ENCODE results near the gene ACSL6.
A peak's percentile ranks its signal among the peaks of the same experiment; 100 is the strongest.
"Not testable (repeated sequence)": the region's sequence is repeated elsewhere in the genome, so short reads cannot be mapped to it uniquely, and the experiment has no call there.

ACSL6 gene

DNA sequence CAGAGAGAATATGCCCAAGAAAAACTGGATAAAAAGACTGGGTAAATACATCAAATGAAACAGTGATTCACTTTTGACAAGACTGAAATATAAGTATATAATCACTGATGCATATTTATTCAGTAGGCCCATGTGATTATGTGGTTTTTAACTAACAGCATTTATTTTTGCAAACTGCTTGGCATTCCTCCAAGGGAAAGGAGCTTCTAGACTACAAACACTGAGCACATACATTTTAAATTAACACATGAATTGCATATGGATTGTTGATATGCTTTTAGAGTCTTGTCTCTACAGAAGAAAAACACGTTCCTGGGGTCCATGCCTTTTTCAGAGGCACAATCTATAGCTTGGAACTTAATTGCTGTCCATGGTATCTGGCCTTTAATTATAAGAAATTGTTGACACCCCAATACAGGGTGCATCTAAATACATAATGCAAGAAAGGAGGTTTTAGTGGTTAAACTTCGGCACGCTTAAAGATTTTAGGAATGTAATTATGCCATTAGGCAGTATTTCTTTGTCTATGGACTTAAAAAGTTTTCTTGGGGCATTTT, 59.1 kb downstream of the ACSL6 start:
- no peak overlapping the region for H3K27ac ChIP-seq
- DNase-seq (ENCODE audit: low read depth, low spot score), result no peak

DNA sequence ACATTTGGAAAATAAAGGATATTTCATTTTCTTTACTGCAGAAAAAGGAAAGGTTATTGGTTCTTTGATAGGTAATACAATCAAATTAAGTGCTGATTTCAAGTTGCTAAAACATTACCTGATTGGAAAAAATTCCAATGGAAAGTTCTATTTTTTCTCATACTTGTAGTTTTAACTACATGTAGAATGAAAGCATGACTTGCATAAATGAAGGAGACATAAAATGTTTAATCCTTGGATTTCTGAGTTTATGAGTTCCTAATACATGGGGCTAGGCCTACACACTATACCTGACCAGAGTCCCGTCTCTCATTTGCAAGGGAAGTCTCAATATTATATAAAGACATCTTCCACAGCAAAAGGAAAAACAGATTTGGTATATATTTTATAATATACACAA, 60.8 kb downstream of the ACSL6 start:
- no peak for DNase-seq (ENCODE audit: low read depth, low spot score)
- H3K27ac ChIP-seq, result no peak overlapping the region

DNA sequence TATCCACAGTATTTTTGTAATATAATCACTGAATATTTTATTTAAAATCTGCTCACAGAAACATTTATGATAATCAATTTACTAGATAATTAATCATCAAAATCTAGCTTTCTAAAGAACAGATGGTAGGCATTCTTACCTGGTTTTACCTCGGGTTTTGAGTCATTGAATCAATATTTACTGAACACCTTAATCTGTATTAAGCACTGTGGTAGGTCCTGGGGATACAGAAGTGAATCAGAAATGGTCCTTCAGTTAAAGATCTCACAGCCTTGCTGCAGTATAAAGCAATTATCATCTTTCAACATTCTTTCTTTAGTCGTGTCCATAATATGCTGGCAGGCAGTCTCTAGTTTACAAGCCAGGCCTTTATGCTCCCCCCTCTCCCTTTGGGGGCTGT, 64.0 kb downstream of the ACSL6 start:
- H3K27ac ChIP-seq, result no peak overlapping the region
- peak; percentile 0 for DNase-seq (ENCODE audit: low read depth, low spot score)

DNA sequence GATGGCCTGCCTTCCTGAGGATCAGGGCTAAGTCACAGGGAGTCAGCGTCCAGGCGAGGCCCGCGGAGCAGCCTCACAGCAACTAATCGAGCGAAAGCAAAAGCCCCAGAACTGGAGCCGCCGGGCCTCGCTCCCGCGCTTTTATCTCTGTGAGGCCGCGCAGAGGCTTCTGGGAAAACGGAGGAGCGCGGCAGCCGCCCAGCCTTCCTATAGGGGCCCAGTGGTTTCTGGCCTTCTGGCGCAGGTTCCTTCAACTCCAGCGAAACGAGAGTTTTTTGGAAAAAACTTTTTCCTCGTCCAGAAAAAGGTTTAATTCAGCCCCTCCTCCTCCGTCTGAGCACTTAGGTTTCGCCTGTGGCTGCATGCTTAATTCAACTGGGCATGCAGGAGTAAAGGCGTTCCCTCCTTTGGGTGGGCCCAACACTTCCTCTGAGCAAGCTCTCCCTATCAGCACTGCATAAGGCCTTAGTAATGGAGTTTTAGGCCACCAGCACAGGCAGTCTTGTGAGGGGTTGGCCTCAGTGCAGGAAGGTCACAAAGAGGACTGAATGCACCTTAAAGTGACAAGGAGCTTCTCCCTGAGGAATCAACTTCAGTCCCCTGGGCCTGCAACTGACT, 65.8 kb downstream of the ACSL6 start, which contains the start of gene MEIKIN:
Gene MEIKIN (minus strand): TSS at position 113 of the 618 bp plus-strand sequence. CDS start 158 bp downstream, outside the sequence.
- H3K27ac ChIP-seq, result no peak within 1 kb of the TSS

DNA sequence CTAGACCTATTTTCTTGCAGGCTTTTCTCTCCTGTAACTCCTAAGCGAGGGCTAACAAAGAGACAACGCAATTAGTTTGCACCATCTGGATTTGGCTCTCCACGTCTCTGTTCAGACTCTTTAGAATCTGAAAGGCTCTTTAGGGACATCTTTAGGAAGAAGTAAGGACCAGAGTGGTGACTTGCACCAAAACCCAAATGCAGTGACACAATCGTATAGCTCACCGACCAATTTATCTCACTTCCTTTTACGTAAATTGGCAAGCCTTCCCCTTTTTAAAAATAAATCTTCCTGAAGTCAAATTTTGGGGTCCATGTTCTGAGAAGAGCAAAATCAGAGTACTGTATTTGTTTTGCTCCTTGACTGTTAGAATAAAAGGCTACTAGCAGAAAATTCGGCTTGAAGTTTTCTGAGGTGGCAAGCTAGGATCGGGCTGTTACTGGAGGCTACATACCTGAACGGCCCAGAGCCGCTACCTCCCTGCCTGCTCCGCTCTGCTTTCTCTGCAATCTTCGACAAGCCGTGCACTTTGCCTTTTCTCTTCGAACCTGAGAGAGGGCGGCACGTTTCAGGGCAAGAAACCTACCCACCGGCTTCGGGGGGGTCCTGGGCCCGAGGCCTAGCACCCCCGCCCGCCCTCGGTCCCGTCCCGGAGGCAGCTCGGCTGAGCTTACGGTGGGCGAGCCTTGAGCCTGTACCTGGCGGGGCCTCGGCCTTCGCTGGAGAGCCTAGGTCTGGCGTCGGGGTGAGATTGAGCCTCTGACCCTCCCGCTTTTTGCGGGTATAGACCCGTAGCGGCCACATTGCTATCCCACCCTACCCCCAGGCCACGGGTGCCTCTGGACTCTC, 66.5 kb downstream of the ACSL6 start:
- no peak overlapping the region for H3K27ac ChIP-seq
- DNase-seq (ENCODE audit: low read depth, low spot score), result no peak

More for the DNA sequence above, 65.8 kb downstream of the ACSL6 start, which contains the start of gene MEIKIN:
- DNase-seq (ENCODE audit: low read depth, low spot score), result no peak

DNA sequence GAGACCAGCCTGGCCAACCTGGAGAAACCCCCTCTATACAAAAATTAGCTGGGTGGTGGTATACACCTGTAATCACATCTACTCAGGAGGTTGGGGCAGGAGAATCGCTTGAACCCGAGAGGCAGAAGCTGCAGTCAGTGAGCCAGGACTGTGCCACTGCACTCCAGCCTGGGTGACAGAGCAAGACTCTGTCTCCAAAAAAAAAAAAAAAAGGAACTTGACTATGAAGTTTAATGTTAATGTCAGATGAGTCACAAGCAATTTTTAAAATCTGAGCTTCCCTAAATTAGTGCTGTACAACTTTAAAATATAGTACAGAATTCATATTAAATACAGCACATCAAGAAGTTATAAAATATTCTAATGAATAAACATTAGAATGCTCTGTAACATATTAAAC, 67.5 kb downstream of the ACSL6 start:
- DNase-seq (ENCODE audit: low read depth, low spot score), result no peak
- H3K27ac ChIP-seq, result no peak overlapping the region

DNA sequence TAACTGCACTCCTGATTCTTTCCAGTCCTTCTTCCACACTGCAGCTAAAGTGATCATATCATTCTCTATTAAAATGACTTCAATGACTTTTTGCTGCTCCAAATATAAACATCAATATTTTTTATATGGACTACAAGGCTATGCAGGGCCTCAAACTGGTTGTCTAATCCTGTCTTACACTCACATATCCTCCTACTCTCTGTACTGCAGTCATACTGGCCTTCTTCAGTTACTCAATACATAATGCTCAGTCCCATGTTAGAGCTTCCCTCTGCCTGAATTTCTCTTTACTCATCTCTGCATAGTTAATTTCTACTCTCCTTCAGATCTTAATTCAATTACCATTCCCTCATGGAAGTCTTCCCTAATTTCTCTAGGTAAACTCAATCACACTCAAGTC, 69.4 kb downstream of the ACSL6 start:
- DNase-seq (ENCODE audit: low read depth, low spot score), result no peak
- H3K27ac ChIP-seq, result no peak overlapping the region

DNA sequence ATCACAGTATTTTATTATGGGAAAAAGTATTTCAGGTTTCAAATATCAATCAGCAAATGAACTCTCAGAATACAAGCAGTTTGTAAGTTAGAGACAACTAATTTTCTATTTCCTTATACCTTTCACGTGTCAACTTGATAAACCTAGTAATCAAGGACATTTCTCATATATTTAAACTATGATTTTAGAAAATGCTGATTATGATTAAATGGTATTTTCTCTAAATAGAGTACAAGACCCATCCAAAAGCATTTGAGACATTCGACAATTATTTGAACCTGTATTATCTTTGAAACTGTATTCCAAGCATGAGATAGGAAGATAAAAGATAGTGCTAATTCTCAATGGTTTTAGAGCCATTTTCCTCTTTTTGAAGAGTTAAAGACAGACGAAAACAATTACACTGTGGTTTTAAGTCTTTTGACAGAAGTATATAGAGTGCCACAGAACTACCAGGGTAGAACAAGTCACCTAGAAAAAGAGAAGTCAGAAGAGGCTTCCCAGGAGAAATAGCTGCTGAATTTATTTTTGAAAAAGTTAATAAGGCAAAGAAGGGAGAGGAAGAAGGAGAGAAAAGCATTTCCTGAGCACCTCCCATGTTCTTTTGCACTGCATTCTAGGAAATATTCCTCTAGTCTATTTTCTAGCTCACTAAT, 71.6 kb downstream of the ACSL6 start:
- no peak for DNase-seq (ENCODE audit: low read depth, low spot score)
- H3K27ac ChIP-seq, result no peak overlapping the region

DNA sequence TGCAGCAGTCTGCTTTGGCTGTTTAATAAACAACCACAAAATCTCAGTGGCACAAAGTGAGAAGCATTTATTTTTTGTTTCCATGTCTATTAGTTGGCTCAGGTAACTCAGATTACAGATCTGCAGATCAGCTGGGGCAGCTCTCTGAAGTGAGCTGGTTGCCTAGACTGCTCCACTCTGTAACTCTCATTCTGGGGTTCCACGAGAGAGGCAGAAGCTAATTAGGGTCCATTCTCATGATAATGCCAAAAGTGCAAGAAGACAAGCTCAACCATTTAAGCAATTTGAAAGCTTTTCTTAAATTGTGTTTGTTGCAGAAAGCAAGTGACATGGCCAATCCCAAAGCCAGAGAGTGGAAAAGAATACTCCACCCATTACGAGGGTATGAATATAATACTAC, 79.2 kb downstream of the ACSL6 start:
- DNase-seq (ENCODE audit: low read depth, low spot score), result no peak
- no peak overlapping the region for H3K27ac ChIP-seq

DNA sequence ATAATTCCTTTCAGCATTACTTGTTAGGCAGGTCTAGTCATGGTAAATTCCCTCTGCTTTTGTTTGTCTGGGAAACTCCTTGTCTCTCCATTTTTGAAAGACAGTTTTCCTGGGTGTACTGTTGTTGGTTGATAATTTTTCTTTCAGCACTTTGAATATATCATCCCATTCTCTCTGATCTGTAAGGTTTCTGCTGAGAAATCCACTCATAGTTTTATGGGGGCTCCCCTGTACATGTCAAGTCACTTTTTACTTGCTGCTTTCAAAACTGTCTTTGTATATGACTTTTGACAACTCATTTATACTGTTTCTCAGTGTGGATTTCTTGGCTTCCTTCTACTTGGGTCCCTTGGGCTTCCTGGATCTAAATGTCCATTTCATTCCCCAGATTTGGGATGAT, 82.5 kb downstream of the ACSL6 start:
- H3K27ac ChIP-seq, result no peak overlapping the region
- no peak for DNase-seq (ENCODE audit: low read depth, low spot score)

DNA sequence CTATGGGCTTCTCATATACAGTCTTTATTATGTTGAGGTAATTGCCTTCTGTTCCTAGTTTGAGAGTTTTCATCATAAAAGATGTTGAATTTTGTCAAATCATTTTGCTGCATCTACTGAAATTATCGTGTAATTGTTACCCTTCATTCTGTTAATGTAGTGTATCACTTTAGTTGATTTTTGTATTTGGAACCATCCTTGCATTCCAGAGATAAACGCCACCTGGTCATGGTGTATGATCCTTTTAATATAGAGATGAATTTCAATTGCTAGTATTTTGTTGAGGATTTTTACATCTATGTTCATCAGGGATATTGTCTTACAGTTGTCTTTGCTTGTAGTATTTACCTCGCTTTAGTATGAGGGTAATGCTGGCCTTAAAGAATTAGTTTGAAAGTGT, 85.3 kb downstream of the ACSL6 start:
- H3K27ac ChIP-seq, result no peak overlapping the region
- no peak for DNase-seq (ENCODE audit: low read depth, low spot score)

DNA sequence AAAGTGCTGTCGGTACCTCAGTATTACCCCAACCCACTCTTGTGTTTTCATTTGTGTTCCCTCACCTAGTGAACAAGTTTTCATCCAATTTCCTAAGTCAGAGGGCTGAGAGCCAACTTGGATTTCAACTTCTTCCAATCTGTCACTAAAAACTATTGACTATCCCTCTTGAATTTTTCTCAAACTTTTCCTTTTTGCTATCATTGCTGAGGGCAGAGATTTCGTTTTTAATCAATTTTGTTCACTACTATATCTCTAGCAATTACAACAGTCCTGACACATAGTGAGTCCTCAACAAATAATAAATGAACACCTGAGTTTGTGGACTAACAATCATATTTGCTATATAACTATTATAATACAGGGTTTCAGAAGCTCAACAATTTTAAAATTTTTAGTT, 95.0 kb downstream of the ACSL6 start:
- no peak overlapping the region for H3K27ac ChIP-seq
- no peak for DNase-seq (ENCODE audit: low read depth, low spot score)

DNA sequence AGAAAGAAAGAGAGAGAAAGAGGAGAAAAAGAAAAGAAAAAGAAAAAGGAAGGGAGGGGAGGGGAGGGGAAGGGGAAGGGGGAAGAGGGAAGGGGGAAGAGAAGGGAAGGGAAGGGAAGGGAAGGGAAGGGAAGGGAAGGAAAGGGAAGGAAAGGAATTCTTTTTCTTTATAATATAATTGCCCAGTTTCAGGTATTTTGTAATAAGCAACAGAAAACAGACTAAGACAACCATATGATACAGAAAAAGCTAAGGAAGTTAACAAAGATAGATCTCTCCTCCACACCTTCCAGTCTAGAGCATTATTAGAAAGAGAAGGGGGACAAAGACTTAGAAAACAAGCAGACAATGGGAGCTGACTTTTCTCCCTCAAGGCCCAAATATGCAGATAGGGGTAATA, 97.0 kb downstream of the ACSL6 start:
- H3K27ac ChIP-seq, result no peak overlapping the region
- no peak for DNase-seq (ENCODE audit: low read depth, low spot score)

DNA sequence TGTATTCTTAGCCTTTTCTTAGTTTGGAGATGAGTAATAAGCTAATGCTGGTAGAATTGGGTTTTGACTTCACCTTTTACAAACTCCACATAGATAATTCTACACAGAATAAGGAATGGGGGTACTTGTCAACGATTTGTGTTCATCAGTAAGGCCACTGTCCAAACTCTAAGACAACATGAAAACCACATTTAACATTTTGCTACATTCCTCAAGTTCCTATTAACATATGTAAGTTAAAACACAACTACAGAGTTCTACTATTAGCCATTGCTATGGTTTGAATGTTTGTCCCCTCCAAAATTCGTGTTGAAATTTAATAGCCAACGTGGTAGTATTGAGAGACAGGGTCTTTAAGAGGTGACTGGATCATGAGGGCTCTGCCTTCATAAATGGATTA, 97.9 kb downstream of the ACSL6 start:
- H3K27ac ChIP-seq, result no peak overlapping the region
- no peak for DNase-seq (ENCODE audit: low read depth, low spot score)

DNA sequence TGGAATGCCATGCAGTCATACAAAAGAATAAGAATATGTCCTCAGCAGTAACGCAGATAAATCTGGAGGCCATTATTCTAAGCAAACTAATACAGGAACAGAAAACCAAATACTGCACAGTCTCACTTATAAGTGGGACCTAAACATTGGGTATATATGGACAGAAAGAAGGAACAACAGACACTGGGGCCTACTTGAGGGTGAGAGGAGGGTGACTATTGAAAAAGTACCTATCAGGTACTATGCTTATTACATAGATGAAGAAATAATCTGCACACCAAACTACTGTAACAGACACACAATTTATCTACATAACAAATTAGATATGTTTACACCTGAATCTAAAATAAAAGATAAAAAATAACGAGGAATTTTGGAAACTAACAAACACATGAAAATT, 104.8 kb downstream of the ACSL6 start:
- no peak overlapping the region for H3K27ac ChIP-seq
- DNase-seq (ENCODE audit: low read depth, low spot score), result no peak

DNA sequence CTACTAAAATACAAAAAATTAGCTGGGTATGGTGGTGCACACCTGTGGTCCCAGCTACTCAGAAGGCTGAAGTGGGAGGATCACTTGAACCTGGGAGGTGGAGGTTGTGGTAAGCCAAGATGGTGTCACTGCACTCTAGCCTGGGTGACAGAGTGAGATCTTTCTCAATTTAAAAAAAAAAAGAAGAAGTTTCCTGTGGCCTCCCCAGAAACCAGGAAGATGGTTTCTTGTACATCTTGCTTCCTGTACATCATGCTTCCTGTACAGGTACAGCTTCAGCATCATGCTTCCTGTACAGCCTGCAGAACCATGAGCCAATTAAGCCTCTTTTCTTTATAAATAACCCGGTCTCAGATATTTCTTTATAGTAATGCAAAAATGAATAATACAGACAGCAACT, 109.2 kb downstream of the ACSL6 start:
- not testable (repeated sequence) for DNase-seq (ENCODE audit: low read depth, low spot score); H3K27ac ChIP-seq

All from epithelial cell of prostate (primary cell).